EL (cell line): Measurements from ENCODE around the gene NLK.
"Not testable (repeated sequence)": the region's sequence is repeated elsewhere in the genome, so short reads cannot be mapped to it uniquely, and the experiment has no call there.

Experiments used
- DNase-seq: peaks from one replicate; pipeline ENCODE4 v3.0.0-alpha.2; 2016

The NLK gene

DNA sequence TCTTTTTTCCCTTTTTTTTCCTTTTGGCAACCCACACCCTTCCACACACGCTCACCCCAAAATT lies at the start of gene NLK:
TSS of gene NLK (plus strand) at position 21 of the 64 bp plus-strand sequence. CDS start 197 bp downstream, outside the sequence.
- no peak for DNase-seq

DNA sequence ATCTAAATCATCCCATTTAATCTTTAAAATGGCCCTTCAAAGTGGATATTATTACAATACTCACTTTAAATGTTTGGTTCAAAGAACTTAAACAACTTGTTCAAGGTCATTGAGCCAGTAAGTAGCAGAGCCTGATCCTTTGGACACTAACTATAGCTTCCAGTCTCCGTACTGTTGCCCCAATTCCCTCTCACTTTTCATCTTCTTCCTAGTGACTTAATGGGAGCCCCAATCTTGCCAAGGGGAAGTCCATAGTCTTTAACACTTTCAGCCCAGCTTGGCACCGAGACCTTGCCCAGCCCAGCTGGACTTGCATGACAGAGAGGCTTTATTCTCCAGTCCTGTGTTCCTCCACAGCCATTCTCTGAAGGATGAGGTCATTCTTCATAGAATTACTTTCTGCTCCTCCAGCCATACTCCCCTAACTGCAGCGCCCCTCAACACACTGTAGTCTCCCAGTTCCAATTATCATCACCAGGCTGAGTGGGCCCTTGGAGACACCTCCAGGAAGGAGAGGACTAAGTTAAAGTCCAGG lies 49.2 kb upstream of the NLK start:
- DNase-seq = no peak

DNA sequence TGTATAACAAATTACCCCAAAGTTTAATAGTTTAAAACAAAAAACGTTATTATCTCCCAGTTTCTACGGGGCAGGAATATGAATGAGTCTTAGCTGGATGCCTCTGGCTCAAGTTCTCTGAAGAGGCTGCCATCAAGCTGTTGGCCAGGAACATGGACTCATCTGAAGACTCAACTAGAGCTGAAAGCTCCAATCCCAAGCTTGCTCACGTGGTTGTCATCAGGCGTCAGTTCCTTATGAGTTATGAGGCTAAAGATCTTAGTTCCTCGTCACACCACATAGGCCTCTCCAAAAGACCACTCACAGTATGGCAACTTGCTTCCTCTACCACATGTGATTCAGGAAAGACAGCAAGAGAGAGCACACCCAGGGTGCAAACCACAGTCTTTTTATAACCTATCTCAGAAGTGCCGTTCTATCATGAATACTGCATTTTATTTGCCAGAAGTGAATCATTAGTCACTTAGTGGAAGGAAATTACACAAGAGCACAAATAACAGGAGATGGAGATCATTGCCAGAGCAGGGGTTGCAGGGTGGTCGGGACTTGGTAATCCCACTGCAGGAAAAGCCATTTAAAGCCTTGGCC lies 48.7 kb upstream of the NLK start:
- DNase-seq = no peak

DNA sequence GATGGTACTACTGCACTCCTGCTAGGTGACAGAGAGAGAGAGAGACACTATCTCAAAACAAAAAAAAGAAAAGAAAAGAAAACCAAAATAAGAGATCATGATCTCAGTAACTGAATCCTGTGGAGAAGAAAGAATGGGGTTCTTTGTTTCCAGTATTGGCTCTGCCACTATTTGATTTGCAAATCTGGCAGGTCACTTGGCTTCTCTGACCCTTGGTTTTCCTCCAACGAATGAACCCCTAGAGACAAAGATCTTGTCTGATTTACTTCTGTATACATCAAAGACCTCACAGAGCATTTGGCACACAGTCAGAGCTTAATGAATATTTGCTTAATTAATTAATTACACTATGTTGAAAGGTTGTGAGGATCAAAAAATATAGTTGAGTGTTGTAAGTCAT lies 47.9 kb upstream of the NLK start:
- DNase-seq = no peak

DNA sequence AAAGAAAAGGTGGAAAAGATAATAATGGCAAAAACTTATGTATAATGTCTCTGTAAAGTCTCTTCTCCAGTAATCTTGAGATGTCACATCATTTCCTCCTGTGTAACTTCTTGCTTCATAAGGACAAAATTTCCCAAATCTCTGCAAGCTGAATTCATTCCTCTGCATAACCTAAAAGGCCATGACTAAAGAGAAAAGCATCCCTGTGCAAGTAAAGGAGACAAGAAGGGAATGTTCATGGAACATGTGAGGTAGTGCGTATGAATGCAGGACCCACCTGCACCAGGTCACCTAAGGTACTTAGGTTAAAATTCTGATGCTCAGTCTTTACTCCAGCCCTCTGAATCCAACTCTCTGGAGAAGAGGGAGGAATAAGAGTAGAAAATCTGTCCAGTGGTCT lies 46.9 kb upstream of the NLK start:
- DNase-seq = no peak

DNA sequence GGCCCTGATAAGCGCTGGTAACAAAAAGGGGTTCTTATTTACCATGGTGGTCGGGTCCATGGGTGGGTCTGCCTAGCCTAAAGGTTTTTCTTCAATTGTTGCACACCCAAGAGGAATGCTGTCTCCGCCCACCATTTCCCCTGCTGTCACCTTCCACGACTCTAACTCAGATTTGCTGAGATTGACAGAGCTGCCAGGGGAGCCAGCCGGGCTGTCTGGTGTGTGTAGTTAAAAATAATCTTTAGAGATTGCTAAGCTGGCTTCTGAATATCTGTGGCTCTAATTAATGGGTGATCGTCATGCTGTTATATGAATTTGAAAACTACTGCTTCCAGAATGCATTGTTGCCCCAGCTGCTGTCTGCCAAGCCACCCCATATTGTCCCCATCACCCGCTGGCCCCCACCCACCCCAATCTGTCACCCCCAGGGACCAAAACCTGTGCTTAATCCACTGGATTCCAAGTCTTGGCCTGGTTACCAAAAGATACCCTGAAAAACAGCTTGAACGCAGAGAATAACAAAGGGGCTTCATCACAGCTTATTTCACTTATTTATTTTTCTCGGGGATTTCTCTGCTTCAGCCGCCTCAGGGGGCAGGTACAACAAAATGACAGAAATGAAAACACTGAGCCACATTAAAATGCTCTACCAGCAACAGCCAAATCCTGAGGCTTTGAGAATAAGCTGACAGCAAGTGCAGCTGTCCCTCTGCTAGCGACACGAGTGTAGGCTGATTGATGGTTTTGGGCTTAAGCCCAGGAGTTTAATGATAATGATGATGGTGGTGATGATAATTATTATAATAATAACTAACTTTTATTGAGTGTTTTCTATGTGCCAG lies 46.1 kb upstream of the NLK start:
- DNase-seq = no peak

DNA sequence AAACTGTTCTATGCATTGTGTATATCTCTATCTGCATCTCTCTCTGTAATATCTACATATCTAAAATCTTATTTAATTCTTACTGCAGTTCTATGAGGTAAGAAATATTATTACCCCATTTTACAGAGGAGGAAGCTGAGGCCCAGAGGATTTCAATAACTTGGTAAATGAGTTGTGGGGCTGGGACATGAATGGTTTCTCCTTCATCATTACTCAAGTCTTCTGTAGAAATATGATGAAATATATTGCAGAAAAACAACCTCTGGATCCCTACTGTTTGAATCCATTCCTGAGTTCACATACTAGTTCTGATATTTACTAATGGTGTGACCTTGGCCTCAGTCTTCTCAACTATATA lies 45.5 kb upstream of the NLK start:
- DNase-seq = no peak

DNA sequence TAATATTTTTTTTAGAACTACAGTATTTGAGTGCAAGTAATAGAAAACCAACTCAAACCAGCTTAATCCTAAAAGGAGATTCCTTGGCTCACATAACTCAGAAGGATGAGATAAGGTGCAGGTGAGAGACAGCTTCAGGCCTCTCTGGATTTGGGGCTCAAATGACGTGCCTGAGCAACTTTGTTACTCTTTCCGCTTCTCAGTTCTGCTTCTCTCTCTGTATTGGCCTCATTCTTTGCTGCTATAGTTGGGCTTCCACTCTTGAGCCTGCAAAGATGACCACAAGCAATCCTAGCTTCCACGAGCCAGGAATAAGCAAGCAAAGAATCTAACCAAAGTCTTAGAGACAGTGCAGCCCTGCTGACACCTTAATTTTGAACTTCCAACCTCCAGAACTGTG lies 45.0 kb upstream of the NLK start:
- DNase-seq = no peak

DNA sequence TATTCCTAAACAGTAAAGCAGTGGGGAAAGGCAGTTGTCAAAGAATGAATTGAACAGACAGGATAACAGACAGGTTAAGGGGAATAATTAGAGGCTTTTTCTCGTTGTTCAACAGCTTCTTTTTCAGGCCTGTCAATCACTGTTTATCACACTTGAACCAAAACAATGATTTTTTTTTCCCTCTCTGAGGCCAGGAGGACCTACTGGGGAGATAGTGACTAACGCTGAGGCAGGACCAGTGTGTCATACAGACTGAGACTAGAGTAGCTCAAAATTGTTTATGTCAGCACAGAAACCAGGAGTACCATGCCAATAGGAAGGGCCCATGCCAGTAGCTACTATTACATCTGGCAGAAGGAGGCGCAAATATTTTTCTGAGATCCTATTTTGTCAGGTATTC lies 41.3 kb upstream of the NLK start:
- DNase-seq = no peak

DNA sequence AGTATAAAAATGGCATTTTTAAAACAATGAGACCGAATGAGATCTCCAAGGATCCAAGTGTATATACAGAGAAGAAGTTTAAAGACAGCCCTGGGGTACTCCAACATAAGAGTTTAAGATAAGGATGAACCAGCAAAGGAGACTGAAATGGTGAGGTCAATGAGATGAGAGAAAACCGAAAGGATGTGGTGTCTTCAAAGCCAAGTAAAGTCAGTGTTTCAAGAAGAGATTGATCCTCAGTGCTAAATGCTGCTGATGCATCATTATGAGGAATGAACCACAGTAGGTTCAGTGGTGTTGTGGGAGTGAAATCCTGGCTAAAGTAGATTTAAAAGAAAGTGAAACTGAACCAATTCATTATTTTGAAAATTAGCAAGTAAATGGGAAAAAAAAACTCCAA lies 38.1 kb upstream of the NLK start:
- no peak for DNase-seq

DNA sequence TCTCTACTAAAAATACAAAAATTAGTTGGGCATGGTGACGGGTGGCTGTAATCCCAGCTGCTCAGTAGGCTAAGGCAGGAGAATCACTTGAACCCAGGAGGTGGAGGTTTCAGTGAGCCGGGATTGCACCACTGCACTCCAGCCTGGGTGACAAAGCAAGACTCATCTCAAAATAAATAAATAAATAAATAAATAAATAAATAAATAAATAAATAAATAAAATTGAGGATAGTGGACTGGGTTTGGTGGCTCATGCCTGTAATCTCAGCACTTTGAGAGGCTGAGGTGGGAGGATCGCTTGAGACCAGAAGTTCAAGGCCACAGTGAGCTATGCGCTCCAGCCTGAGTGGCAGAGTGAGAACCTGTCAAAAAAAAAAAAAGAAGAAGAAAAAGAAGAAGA lies 34.6 kb upstream of the NLK start:
- DNase-seq = not testable (repeated sequence)

DNA sequence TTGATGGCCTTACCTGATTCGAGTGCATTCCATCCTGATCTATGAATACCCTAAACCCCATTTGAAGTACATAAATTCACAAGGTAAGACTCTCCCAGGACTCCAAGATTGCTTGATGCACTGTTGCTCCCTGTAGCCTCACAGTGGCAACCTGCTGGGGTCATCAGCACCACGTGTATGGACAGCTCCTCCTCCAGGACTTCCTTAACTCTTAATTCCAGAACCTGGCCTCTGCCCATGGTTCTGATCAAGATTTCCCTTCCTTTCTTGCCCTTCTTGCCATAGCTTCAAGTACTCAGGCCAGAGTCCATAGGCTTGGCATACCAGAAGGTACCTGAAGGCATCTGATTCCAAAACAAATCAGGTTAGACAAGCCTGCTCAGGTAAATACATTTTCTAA lies 34.0 kb upstream of the NLK start:
- DNase-seq = peak; percentile 51

DNA sequence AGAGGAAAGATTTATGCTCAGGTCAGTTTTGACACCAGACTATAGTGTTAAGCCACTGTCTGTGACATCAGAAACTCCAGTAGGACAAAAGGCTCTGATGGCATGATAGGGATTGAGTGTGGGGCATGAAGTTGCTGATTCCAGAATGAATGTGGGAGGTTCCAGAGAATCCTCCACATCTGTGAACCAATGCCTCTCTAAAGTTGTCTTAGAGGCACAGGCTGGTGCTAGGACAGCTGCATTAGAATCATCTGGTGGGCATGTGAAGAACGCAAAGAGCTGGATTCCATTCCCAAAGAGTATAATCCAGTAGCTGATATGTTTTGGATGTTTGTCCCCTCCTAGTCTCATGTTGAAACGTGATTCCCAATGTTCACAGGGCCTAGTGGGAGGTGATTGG lies 32.1 kb upstream of the NLK start:
- DNase-seq = no peak

DNA sequence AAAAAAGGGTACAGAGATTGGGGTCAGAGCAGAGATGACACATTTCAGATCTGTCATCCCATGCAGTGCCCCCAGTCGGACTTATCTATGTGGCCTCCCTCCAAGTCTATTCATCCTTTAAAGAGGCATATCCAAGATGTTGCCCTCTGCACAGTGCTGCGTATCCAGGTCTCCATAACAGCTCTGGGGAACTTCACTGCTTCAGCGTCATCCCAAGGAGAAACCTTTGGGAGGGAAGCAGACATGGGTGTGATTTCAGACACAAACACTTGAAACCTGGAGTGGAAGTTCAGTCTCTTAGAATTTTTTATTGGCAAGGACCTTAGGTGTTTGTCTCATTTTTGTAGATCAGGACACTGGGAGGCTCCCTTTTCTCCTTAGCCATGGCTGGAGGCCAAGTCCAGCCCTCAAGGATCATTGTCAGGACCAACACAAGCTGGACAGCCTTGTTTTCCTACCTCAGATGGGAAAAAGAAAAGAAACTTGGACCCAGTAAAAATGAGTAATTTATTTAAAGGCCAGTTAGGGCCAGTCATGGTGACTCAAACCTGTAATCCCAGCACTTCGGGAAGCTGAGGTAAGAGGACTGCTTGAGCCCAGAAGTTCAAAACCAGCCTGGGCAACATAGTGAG lies 23.9 kb upstream of the NLK start:
- peak; percentile 20 for DNase-seq

DNA sequence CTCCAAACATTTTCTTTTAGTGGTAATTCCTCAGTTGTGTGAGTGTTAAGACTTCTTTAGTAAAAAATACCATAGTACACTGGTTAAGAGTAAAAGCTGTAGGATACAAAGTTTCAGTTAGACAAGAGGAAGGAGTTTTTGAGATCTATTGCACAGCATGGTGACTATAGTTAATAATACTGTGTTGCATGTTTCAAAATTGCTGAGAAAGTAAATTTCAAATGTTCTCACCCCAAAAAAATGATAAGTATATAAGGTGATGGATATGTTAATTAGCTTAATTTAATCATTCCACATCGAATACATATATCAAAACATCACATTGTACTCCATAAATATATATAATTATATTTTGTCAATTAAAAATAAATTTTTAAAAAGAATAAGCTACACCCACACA lies 22.0 kb upstream of the NLK start:
- no peak for DNase-seq

DNA sequence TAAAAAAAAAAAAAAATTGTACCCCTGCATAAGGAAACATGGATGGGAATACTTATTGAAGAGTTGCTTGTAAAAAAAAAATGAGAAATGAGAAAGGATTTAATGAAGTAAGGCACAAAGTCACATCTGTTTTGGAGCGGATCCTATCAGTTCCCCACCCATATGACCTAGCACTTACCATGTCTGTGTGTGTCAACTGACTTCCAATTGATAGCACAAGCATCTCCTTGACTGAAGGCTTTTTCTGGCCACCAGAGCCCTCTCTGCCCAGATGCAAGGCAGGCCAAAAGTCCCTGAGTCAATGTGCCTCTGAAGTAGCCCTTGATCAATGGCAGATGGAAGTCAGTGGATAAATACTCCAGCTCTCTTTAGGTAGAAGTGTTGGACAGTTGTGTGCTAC lies 13.4 kb upstream of the NLK start:
- no peak for DNase-seq

DNA sequence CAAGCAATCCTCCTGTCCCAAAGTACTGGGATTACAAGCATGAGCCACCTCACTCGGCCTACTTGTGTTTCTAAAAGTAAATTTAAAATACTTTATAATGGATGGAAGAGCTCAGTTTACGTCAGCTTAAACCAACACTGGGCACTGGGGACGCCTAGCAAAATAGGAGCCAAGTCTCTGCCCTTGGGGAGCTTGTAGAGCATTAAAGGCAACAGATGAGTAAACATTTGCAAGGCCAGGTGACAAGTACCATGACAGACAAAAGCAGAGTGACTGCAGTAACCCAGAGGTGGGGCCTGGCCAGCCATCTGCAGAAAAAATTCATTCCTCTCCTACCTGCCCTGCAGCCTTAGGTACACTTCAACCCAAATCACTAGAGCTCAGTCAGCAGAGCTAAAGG lies 12.1 kb upstream of the NLK start:
- no peak for DNase-seq

DNA sequence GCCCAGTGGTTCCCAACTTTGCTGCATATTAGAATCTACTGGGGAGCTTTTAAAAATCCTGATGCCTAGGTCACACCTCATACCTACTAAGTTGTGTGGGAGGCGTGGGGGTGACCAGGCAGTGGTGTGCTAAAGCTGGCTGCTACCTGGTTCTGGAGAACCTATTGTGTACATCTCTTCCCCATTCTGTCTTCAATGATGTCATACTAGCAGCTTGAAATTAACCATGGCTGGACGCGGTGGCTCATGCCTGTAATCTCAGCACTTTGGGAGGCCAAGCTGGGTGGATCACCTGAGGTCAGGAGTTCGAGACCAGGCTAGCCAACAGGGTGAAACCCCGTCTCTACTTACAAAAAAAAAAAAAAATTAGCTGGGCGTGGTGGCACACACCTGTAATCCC lies 11.3 kb upstream of the NLK start:
- no peak for DNase-seq

DNA sequence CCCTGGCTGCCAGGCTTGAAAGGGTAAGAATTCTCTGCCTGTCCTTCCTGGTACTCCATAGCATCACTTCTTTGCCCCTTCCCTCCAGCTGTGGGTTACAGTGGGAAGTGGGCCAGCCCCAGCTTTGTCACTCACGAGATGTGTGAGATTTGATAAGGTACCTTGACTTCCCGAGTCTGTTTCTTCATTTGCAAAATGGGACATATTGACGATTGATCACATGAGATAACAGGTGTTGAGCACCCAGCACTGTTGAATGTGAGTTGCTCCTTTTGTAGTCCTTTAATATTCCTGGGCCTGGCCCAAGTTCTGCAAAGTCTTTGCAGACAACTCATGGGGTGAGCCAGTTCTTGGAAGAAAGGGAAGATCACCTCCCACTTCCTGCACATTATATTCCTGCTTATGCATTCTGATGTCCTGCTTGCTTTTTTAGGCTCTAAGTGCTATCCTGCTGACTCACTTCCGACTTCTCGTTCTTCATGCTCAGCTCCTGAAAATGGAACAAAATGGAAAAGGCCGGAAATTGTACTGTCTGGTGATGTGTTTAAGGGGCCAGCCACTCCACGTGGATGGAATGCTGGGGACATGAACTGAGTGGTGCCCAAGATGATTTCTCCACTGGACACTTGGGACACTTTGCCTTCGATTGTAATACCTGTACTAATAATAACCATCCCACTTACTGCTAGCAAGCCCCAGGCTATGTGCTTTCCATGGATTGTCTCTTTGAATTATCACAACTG lies 8.3 kb upstream of the NLK start:
- peak; percentile 95 for DNase-seq

DNA sequence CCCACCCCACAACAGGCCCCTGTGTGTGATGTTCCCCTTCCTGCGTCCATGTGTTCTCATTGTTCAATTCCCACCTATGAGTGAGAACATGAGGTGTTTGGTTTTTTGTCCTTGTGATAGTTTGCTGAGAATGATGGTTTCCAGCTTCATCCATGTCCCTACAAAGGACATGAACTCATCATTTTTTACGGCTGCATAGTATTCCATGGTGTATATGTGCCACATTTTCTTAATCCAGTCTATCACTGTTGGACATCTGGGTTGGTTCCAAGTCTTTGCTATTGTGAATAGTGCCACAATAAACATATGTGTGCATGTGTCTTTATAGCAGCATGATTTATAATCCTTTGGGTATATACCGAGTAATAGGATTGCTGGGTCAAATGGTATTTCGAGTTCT lies 7.0 kb upstream of the NLK start:
- not testable (repeated sequence) for DNase-seq

DNA sequence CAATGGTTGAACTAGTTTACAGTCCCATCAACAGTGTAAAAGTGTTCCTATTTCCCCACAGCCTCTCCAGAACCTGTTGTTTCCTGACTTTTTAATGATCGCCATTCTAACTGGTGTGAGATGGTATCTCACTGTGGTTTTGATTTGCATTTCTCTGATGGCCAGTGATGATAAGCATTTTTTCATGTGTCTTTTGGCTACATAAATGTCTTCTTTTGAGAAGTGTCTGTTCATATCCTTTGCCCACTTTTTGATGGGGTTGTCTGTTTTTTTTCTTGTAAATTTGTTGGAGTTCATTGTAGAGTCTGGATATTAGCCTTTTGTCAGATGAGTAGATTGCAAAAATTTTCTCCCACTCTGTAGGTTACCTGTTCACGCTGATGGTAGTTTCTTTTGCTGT lies 6.6 kb upstream of the NLK start:
- DNase-seq = not testable (repeated sequence)

DNA sequence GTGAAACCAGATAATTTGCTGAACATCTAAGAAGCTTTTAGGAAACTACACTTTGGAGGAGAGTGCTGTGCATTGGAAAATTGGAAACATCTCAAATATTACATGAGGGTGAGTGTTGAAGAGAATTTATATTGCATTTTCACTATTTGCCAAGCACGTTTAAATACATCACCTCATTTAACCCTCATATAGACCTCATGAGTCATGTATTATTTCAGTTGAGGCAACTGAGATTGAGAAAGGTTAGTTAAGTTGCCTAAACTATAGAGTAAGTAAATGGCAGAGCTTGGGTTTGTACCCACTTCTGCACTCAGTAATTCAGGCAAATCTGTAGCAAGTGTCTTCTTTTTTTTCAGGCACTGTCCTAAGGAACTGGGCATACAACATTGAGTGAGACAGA lies 3.7 kb upstream of the NLK start:
- DNase-seq = peak; percentile 38

DNA sequence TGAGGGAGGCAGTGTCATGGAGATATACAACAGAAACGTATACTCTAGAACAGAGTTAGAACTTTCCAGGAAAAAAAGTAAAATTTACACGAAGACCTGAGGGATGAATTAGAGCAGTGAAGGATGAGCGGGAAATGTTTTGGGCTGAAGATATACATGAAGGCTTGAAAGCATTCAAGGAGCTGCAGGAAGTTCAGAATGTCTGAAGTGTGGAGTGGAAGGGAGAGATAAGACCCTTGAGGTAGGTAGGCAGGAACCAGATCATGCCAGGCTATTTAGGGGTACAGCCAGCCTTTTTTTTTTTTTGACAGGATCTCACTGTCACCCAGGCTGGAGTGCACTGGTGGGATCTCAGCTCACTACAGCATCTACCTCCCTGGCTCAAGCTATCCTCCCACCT lies 3.2 kb upstream of the NLK start:
- no peak for DNase-seq

DNA sequence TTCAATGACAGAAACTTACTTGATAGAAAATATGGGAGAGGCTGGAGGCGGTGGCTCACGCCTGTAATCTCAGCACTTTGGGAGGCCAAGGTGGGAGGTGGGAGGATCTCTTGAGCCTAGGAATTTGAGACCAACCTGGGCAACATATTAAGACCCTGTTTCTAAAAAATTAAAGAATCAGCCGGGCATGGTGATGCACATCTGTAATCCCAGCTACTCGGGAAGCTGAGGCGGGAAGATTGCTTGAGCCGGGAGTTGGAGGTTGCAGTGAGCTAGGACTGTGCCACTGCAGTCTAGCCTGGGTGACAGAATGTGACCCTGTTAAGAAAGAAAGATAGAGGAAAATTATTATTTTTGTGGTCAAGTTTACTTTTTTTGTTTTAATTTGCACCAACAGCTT lies 2.1 kb upstream of the NLK start:
- DNase-seq = no peak
